HTR-8/SVneo (cell line): ENCODE data around the gene NT5M.

ENCODE experiments used
- DNase-seq: peaks from one replicate; pipeline ENCODE4 v3.0.0; 2011; ENCODE audit warnings: low spot score, mixed read lengths; ENCODE audit not compliant: insufficient read length
- FAIRE-seq: peaks from 2 replicates; lab custom pipeline; 2011; peaks lifted over from hg19 to GRCh38; lab: Jason Lieb, UNC

Gene NT5M

GRCh38 chr17:17328251-17328650 is 25.1 kb downstream of the NT5M start:
- FAIRE-seq, result peak; percentile 13

GRCh38 chr17:17341452-17341851 is 38.3 kb downstream of the NT5M start:
- no peak for FAIRE-seq
- no peak for DNase-seq

More at GRCh38 chr17:17328251-17328650, 25.1 kb downstream of the NT5M start:
- no peak for DNase-seq

GRCh38 chr17:17342242-17342945 is 39.2 kb downstream of the NT5M start:
- no peak for FAIRE-seq

GRCh38 chr17:17343160-17343735 is 40.1 kb downstream of the NT5M start:
- DNase-seq, result no peak
- FAIRE-seq, result no peak

More at GRCh38 chr17:17342242-17342945, 39.2 kb downstream of the NT5M start:
- DNase-seq, result no peak

GRCh38 chr17:17343896-17344506 is 40.8 kb downstream of the NT5M start:
- FAIRE-seq (no peak), DNase-seq (no peak)

- no peak for DNase-seq
- peak; percentile 51 for FAIRE-seq
Observed at GRCh38 chr17:17344507-17345293, 41.5 kb downstream of the NT5M start.

GRCh38 chr17:17345294-17345597 is 42.1 kb downstream of the NT5M start:
- FAIRE-seq (no peak), DNase-seq (no peak)

GRCh38 chr17:17345686-17346427 is 42.7 kb downstream of the NT5M start:
- DNase-seq (no peak), FAIRE-seq (no peak)

GRCh38 chr17:17346428-17347233 is 43.5 kb downstream of the NT5M start:
- FAIRE-seq (no peak), DNase-seq (no peak)

- no peak for DNase-seq
- no peak for FAIRE-seq
Observed at GRCh38 chr17:17347234-17347955, 44.2 kb downstream of the NT5M start.

GRCh38 chr17:17347956-17348871 is 45.0 kb downstream of the NT5M start:
- DNase-seq (no peak), FAIRE-seq (no peak)

- FAIRE-seq (peak; percentile 9), DNase-seq (no peak)
Observed at GRCh38 chr17:17348872-17349723, 45.9 kb downstream of the NT5M start.

- no peak for FAIRE-seq
Observed at GRCh38 chr17:17349724-17350106, 46.5 kb downstream of the NT5M start.

GRCh38 chr17:17350491-17351355 is 47.5 kb downstream of the NT5M start:
- FAIRE-seq, result peak; percentile 48
- DNase-seq, result peak; percentile 72

More at GRCh38 chr17:17349724-17350106, 46.5 kb downstream of the NT5M start:
- DNase-seq, result no peak

GRCh38 chr17:17351356-17351891 is 48.3 kb downstream of the NT5M start:
- FAIRE-seq, result no peak
- no peak for DNase-seq
